Neuronal stem cell (in vitro differentiated cells): ENCODE results near the gene P2RX4.

Source experiments
- DNase-seq: peaks from one replicate; pipeline ENCODE4 v3.0.0-alpha.2; 2013; ENCODE audit warnings: low spot score
- H2AFZ ChIP-seq: one replicate; pipeline ENCODE4 v1.6.1; 2013; ENCODE audit warnings: mild to moderate bottlenecking, low read length, inconsistent platforms
- H2AK5ac ChIP-seq: 2 replicates; pipeline ENCODE4 v1.6.1; 2013; ENCODE audit warnings: low read depth, mild to moderate bottlenecking, inconsistent platforms, low read length, moderate library complexity, mixed read lengths
- H2BK120ac ChIP-seq: 2 replicates; pipeline ENCODE4 v1.6.1; 2013; ENCODE audit warnings: low read depth, mild to moderate bottlenecking, inconsistent platforms, low read length, moderate library complexity, mixed read lengths
- H2BK12ac ChIP-seq: one replicate; pipeline ENCODE4 v1.6.1; 2013; ENCODE audit warnings: low read length, inconsistent platforms
- H2BK15ac ChIP-seq: 2 replicates; pipeline ENCODE4 v1.6.1; 2013; ENCODE audit warnings: mild to moderate bottlenecking, low read length, inconsistent platforms, mixed read lengths
- H2BK5ac ChIP-seq: one replicate; pipeline ENCODE4 v1.6.1; 2013; ENCODE audit warnings: inconsistent platforms, mild to moderate bottlenecking, low read length, moderate library complexity
- H3K14ac ChIP-seq: one replicate; pipeline ENCODE4 v1.6.1; 2013; ENCODE audit warnings: low read length, inconsistent platforms
- H3K18ac ChIP-seq: 2 replicates; pipeline ENCODE4 v1.6.1; 2013; ENCODE audit warnings: low read length, inconsistent platforms
- H3K23ac ChIP-seq: 2 replicates; pipeline ENCODE4 v1.6.1; 2013; ENCODE audit warnings: low read depth, mild to moderate bottlenecking, mixed read lengths, low read length, inconsistent platforms; ENCODE audit not compliant: poor library complexity
- H3K27ac ChIP-seq: replicated peaks from 3 replicates; pipeline ENCODE4 v1.5.1; 2013; ENCODE audit warnings: low read length, inconsistent platforms
- H3K27me3 ChIP-seq, 3 experiments: 2 replicates each; pipeline ENCODE4 v1.6.1; 2013; ENCODE audit warnings: low read length in 3 of 3, mild to moderate bottlenecking in 2 of 3, inconsistent platforms in 1 of 3, low read depth in 1 of 3, mixed read lengths in 1 of 3, moderate library complexity in 1 of 3; ENCODE audit not compliant: control insufficient read depth in 3 of 3, insufficient read depth in 3 of 3
- H3K36me3 ChIP-seq, 2 donors: replicated peaks in 1 of 2; 2 replicates each; pipeline ENCODE4 v1.6.1; 2013; ENCODE audit warnings: low read length in 2 of 2; ENCODE audit not compliant: control insufficient read depth in 2 of 2, insufficient read depth in 2 of 2
- H3K4ac ChIP-seq: 2 replicates; pipeline ENCODE4 v1.6.1; 2013; ENCODE audit warnings: inconsistent platforms, mild to moderate bottlenecking, low read length, moderate library complexity
- H3K4me1 ChIP-seq, 2 donors: 1 replicate in 1 of 2; 2 replicates in 1 of 2; pipeline ENCODE4 v1.6.1; 2013; ENCODE audit warnings: low read length in 2 of 2, low read depth in 1 of 2; ENCODE audit not compliant: control insufficient read depth in 2 of 2, insufficient read depth in 1 of 2
- H3K4me2 ChIP-seq: one replicate; pipeline ENCODE4 v1.6.1; 2013; ENCODE audit warnings: mild to moderate bottlenecking, low read length, inconsistent platforms; ENCODE audit not compliant: insufficient read depth, poor library complexity, severe bottlenecking
- H3K4me3 ChIP-seq, 2 donors: 2 replicates each; pipeline ENCODE4 v1.5.1; 2013; ENCODE audit warnings: low read length in 2 of 2, mild to moderate bottlenecking in 2 of 2, inconsistent platforms in 1 of 2, moderate library complexity in 1 of 2
- H3K79me1 ChIP-seq: one replicate; pipeline ENCODE4 v1.6.1; 2013; ENCODE audit warnings: low read depth, mild to moderate bottlenecking, inconsistent platforms, low read length, moderate library complexity
- H3K9ac ChIP-seq: one replicate; pipeline ENCODE4 v1.6.1; 2013; ENCODE audit warnings: mild to moderate bottlenecking, low read depth, low read length, inconsistent platforms; ENCODE audit not compliant: poor library complexity
- H3K9me3 ChIP-seq, 2 donors: replicated peaks in 1 of 2; 2 replicates each; pipeline versions ENCODE3 to v1.6.1; 2013; ENCODE audit warnings: low read length in 2 of 2, mild to moderate bottlenecking in 2 of 2, inconsistent platforms in 1 of 2, low read depth in 1 of 2, mixed read lengths in 1 of 2, moderate library complexity in 1 of 2; ENCODE audit not compliant: control insufficient read depth in 2 of 2, insufficient read depth in 1 of 2
- H4K8ac ChIP-seq: one replicate; pipeline ENCODE4 v1.6.1; 2013; ENCODE audit warnings: low read depth, mild to moderate bottlenecking, inconsistent platforms, low read length, moderate library complexity
- H4K91ac ChIP-seq: one replicate; pipeline ENCODE4 v1.6.1; 2013; ENCODE audit warnings: low read length, low read depth, mild to moderate bottlenecking, inconsistent platforms; ENCODE audit not compliant: poor library complexity
- WGBS, 2 donors: extraction: QIAGEN DNeasy Blood & Tissue Kit; methylation state at CpG; one replicate each; pipeline ENCODE4 v1.1.7; 2013; ENCODE audit warnings: missing lambda C conversion rate in 2 of 2, mixed read lengths in 1 of 2; ENCODE audit not compliant: insufficient read length in 2 of 2, insufficient replicate concordance in 1 of 2; ENCODE audit errors: extremely low coverage in 2 of 2; 5-methylcytosine and 5-hydroxymethylcytosine counted together

P2RX4 gene

GRCh38 chr12:121250359-121250758 is 40.4 kb downstream of the P2RX4 start:
- Histone ChIP-seq H3K18ac (no peak overlapping the region), H3K9me3 (peaks cover 2 to 4% of the 10 kb centered on the region in 2 donors), H4K91ac (no peak overlapping the region), H2BK120ac (no peak overlapping the region), H3K27ac (no peak overlapping the region), H3K9ac (no peak overlapping the region), H2BK5ac (no peak overlapping the region), H3K23ac (no peak overlapping the region), H2AFZ (no peak overlapping the region), H2AK5ac (no peak overlapping the region), H3K79me1 (no peaks in the 10 kb centered on the region), H2BK12ac (no peak overlapping the region), H3K14ac (no peak overlapping the region), H3K4me2 (no peak overlapping the region), H2BK15ac (no peak overlapping the region), H3K4me1 (no peaks in the 10 kb centered on the region), H3K27me3 (no peaks in the 10 kb centered on the region), H3K4ac (no peak overlapping the region), H3K36me3 (peaks cover 55 to 80% of the 10 kb centered on the region in 2 donors), H3K4me3 (no peak overlapping the region), H4K8ac (no peak overlapping the region)
- no peak for DNase-seq
- WGBS, 2 donors, result no CpG with 5 or more reads among the region's 14 CpGs

GRCh38 chr12:121251838-121252237 is 41.9 kb downstream of the P2RX4 start:
- Histone ChIP-seq H2BK12ac (no peak overlapping the region), H3K36me3 (peaks cover 56 to 92% of the 10 kb centered on the region in 2 donors), H3K4me3 (no peak overlapping the region), H2BK15ac (no peak overlapping the region), H3K79me1 (no peaks in the 10 kb centered on the region), H3K4me2 (no peak overlapping the region), H2BK5ac (no peak overlapping the region), H4K91ac (no peak overlapping the region), H3K9me3 (peaks cover 2 to 4% of the 10 kb centered on the region in 2 donors), H3K9ac (no peak overlapping the region), H3K18ac (no peak overlapping the region), H2BK120ac (no peak overlapping the region), H3K4ac (no peak overlapping the region), H3K27me3 (no peaks in the 10 kb centered on the region), H3K23ac (no peak overlapping the region), H3K27ac (no peak overlapping the region), H2AK5ac (no peak overlapping the region), H4K8ac (no peak overlapping the region), H3K4me1 (no peaks in the 10 kb centered on the region), H2AFZ (no peak overlapping the region), H3K14ac (no peak overlapping the region)
- WGBS, 2 donors, result no CpG with 5 or more reads among the region's 2 CpGs
- no peak for DNase-seq

- H4K8ac ChIP-seq, result no peak overlapping the region
- no peak overlapping the region for H3K14ac ChIP-seq
- no peak overlapping the region for H4K91ac ChIP-seq
- H3K4me3 ChIP-seq, result no peak overlapping the region
- no peak overlapping the region for H2AK5ac ChIP-seq
- H2BK120ac ChIP-seq, result no peak overlapping the region
- peak overlapping the region; percentile 29 for H3K23ac ChIP-seq
- no peak overlapping the region for H2BK5ac ChIP-seq
- H3K4ac ChIP-seq, result no peak overlapping the region
- H3K79me1 ChIP-seq, result no peaks in the 10 kb centered on the region
- WGBS, 2 donors, result no CpG with 5 or more reads among the region's 9 CpGs
- DNase-seq, result no peak
- no peak overlapping the region for H3K27ac ChIP-seq
- H2BK15ac ChIP-seq, result no peak overlapping the region
- no peaks in the 10 kb centered on the region for H3K4me1 ChIP-seq
- no peak overlapping the region for H2AFZ ChIP-seq
- peaks cover 47 to 90% of the 10 kb centered on the region in 2 donors for H3K36me3 ChIP-seq
- peaks cover 2 to 4% of the 10 kb centered on the region in 2 donors for H3K9me3 ChIP-seq
- H3K27me3 ChIP-seq, result no peaks in the 10 kb centered on the region
- H2BK12ac ChIP-seq, result no peak overlapping the region
- no peak overlapping the region for H3K18ac ChIP-seq
- peak overlapping the region; percentile 54 for H3K9ac ChIP-seq
- H3K4me2 ChIP-seq, result no peak overlapping the region
These were observed 42.9 kb downstream of the P2RX4 start for GRCh38 chr12:121252712-121253345.

- WGBS, 2 donors, result no CpG with 5 or more reads among the region's 15 CpGs
- Histone ChIP-seq H3K36me3 (peaks cover 38 to 84% of the 10 kb centered on the region in 2 donors), H3K4ac (no peak overlapping the region), H3K18ac (no peak overlapping the region), H3K9ac (no peak overlapping the region), H2BK120ac (no peak overlapping the region), H3K9me3 (peaks cover 2 to 4% of the 10 kb centered on the region in 2 donors), H3K4me2 (no peak overlapping the region), H4K8ac (no peak overlapping the region), H3K4me1 (no peaks in the 10 kb centered on the region), H2AK5ac (no peak overlapping the region), H2BK5ac (no peak overlapping the region), H4K91ac (no peak overlapping the region), H3K27ac (no peak overlapping the region), H3K14ac (no peak overlapping the region), H2BK15ac (no peak overlapping the region), H3K23ac (no peak overlapping the region), H3K79me1 (no peaks in the 10 kb centered on the region), H2AFZ (no peak overlapping the region), H2BK12ac (no peak overlapping the region), H3K4me3 (no peak overlapping the region), H3K27me3 (no peaks in the 10 kb centered on the region)
- DNase-seq, result no peak
These were observed 43.9 kb downstream of the P2RX4 start for GRCh38 chr12:121253638-121254335.
